ENCODE measurements around the gene FLOT1. TPM values are rescaled to one million over a fixed set of nuclear protein-coding genes. Genes with fewer than 3 reads are reported as not detected.
A peak's percentile ranks its signal among the peaks of the same experiment; 100 is the strongest.

FLOT1 gene
- total and polyA plus RNA-seq, 2 of the 13 experiments (the other 11 are each of a cell fraction or from before 2014, with no cell fraction given), result 82.3 to 130 TPM

- TF ChIP-seq PREB (CRISPR knock-in tag; IDR thresholded peaks at IDR 0.05) (no peak), MAFK (conservative IDR thresholded peaks at IDR 0.05 in 1 of 2, IDR thresholded peaks at IDR 0.05 in 1 of 2; ENCODE audit: low read length in 2 of 2) (no peak), SP140L (CRISPR knock-in tag; IDR thresholded peaks at IDR 0.05; ENCODE audit: borderline replicate concordance) (no peak), KLF11 (CRISPR knock-in tag; IDR thresholded peaks at IDR 0.05) (no peak; the same call in 1 of the 2 replicates), ZNF432 (CRISPR knock-in tag; IDR thresholded peaks at IDR 0.05; ENCODE audit: borderline replicate concordance) (no peak), PHB2 (IDR thresholded peaks at IDR 0.05; ENCODE audit: partially characterized antibody) (no peak), CTCF (CRISPR knock-in tag; IDR thresholded peaks at IDR 0.05) (peak; percentile 61), ZNF576 (CRISPR knock-in tag; IDR thresholded peaks at IDR 0.05) (no peak; the same call in 1 of the 2 replicates), ZNF691 (CRISPR knock-in tag; IDR thresholded peaks at IDR 0.05; ENCODE audit: borderline replicate concordance, low read depth) (peak; percentile 29; the same call in 1 of the 2 replicates), ZNF75D (CRISPR knock-in tag; IDR thresholded peaks at IDR 0.05; ENCODE audit: borderline replicate concordance) (no peak), ZNF687 (CRISPR knock-in tag; IDR thresholded peaks at IDR 0.05) (peak; percentile 86), DZIP1 (CRISPR knock-in tag; IDR thresholded peaks at IDR 0.05) (no peak), NBN (conservative IDR thresholded peaks at IDR 0.05) (no peak)
These were observed 21.1 kb downstream of the FLOT1 start (continued) for GRCh38 chr6:30721198-30722024.
